ENCODE measurements around the gene AIFM3. TPM values are rescaled to one million over a fixed set of nuclear protein-coding genes. Genes with fewer than 3 reads are reported as not detected.

Gene AIFM3
- total and polyA plus RNA-seq, 7 donors: 0.25 to 0.77 (median 0.53) TPM

- H3K27ac ChIP-seq: peak overlapping the region; percentile 36
- H3K27me3 ChIP-seq (ENCODE audit: insufficient read depth in 3 of 3, low read length in 2 of 3): peaks cover 0 to 12% (median 6%) of the 10 kb centered on the region in 3 donors
- H3K4me1 ChIP-seq: peaks cover 5% of the 10 kb centered on the region
- ATAC-seq (peak; percentile 23 to 59 (median 39)), DNase-seq (no peak)
- 51 to 56% (median 54%) methylated on average over 14 of the region's 14 CpGs for WGBS, 3 donors
- H3K9me3 ChIP-seq: no peaks in the 10 kb centered on the region
- H3K4me3 ChIP-seq: no peak overlapping the region
- H3K36me3 ChIP-seq (ENCODE audit: insufficient read depth in 1 of 2, low read depth in 1 of 2): peaks cover 0 to 46% of the 10 kb centered on the region in 2 donors
- TF ChIP-seq, protein P1, sequence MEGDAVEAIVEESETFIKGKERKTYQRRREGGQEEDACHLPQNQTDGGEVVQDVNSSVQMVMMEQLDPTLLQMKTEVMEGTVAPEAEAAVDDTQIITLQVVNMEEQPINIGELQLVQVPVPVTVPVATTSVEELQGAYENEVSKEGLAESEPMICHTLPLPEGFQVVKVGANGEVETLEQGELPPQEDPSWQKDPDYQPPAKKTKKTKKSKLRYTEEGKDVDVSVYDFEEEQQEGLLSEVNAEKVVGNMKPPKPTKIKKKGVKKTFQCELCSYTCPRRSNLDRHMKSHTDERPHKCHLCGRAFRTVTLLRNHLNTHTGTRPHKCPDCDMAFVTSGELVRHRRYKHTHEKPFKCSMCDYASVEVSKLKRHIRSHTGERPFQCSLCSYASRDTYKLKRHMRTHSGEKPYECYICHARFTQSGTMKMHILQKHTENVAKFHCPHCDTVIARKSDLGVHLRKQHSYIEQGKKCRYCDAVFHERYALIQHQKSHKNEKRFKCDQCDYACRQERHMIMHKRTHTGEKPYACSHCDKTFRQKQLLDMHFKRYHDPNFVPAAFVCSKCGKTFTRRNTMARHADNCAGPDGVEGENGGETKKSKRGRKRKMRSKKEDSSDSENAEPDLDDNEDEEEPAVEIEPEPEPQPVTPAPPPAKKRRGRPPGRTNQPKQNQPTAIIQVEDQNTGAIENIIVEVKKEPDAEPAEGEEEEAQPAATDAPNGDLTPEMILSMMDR (IDR thresholded peaks at IDR 0.05): no peak
- intact Hi-C loops (cut with DNase I): no loop called here
Measured at GRCh38 chr22:21026783-21027692, 60.0 kb downstream of the AIFM3 start.

DNA sequence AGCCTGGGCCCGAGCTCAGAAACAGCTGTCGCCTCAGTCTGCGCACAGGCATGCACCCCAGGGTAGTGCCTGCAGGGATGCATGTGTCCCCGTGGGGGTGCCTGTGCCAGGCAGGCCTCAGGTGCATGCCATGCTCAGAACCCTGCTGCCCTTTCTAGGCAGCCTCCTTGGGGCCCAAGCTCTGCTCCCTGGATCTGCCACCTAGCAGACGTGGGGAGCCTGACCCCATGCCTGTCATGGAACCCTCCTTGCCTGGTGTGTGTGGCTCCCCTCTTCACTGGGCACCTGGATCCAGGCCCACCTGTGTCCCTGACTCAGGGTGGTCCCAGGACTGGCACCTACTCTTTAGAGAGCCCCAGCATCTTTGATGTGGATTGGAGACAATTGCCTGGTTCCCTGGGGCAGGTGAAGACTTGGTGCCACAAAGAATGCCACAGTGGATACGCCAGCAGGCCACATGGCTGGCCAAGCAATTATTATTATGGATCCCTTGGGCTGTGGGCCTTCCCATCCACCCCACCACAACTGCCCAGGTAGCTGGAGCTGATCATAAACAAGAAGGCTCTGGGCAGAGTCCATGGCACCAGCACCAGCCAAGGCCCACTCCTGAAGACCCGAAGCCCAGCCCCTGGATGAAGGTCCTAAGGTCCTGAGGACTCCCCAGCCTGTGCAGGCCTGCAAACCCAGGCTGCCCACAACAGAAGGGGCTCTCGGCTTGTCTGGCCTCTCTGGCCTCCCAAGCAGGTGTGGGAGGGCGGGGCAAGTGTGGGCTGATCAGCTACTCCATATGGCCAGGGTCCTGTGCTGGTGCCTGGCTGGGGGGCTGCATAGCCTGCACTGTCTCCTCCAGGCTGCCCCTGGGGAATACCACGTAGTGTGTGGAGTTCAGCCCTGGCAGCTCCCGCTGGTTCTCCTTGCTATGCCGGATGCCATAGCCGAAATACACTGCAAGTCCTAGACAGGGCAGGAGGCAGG is 61.5 kb downstream of the AIFM3 start:
- Histone ChIP-seq H3K27ac (no peak overlapping the region), H3K4me3 (no peak overlapping the region), H3K4me1 (peaks cover 16% of the 10 kb centered on the region), H3K27me3 (ENCODE audit: insufficient read depth in 3 of 3, low read length in 2 of 3) (peaks cover 0 to 25% (median 6%) of the 10 kb centered on the region in 3 donors), H3K9me3 (no peaks in the 10 kb centered on the region), H3K36me3 (ENCODE audit: insufficient read depth in 1 of 2, low read depth in 1 of 2) (peaks cover 0 to 35% of the 10 kb centered on the region in 2 donors)
- 69 to 82% (median 73%) methylated on average over 9 to 13 of the region's 13 CpGs for WGBS, 3 donors
- DNase-seq: no peak
- peak in 1 of 4 donors; percentile 10 for ATAC-seq
- intact Hi-C loops (cut with DNase I): no loop called here
- TF ChIP-seq, protein P1 (IDR thresholded peaks at IDR 0.05): no peak

DNA sequence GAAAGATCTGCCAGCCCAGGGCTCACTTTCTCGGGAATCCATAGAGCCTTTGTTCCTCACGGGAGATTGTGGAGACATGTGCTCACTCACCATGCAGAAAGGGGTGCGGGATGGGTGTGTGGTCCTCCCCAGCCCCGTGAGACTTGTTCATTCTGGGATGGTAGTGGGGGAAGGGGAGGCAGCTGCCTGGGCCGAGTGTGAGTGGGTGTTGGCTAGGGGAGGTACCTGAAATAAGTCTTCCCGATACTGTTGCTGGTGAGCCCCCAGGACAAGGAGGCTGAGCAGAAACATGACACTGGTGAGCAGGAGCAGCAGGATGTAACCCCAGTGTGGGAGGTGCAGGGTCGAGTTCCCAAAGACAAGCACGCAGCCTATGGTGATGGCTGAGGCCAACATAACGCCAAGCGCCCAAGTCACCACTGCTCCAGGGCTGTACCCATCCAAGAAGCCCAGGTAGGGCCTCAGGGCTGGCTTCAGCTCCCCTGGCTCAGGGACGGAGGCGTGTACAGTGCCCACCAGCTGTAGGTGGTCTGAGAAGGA is 62.5 kb downstream of the AIFM3 start:
- H3K4me3 ChIP-seq: no peak overlapping the region
- peaks cover 16% of the 10 kb centered on the region for H3K4me1 ChIP-seq
- intact Hi-C loops (cut with DNase I): no loop called here
- H3K9me3 ChIP-seq: no peaks in the 10 kb centered on the region
- H3K27ac ChIP-seq: no peak overlapping the region
- TF ChIP-seq, protein P1 (IDR thresholded peaks at IDR 0.05): no peak
- no peak for DNase-seq
- WGBS, 3 donors: 47 to 58% (median 49%) methylated on average over 12 of the region's 12 CpGs
- ATAC-seq: peak; percentile 3 to 25 (median 11)
- peaks cover 0 to 25% (median 6%) of the 10 kb centered on the region in 3 donors for H3K27me3 ChIP-seq (ENCODE audit: insufficient read depth in 3 of 3, low read length in 2 of 3)
- peaks cover 0 to 34% of the 10 kb centered on the region in 2 donors for H3K36me3 ChIP-seq (ENCODE audit: insufficient read depth in 1 of 2, low read depth in 1 of 2)

DNA sequence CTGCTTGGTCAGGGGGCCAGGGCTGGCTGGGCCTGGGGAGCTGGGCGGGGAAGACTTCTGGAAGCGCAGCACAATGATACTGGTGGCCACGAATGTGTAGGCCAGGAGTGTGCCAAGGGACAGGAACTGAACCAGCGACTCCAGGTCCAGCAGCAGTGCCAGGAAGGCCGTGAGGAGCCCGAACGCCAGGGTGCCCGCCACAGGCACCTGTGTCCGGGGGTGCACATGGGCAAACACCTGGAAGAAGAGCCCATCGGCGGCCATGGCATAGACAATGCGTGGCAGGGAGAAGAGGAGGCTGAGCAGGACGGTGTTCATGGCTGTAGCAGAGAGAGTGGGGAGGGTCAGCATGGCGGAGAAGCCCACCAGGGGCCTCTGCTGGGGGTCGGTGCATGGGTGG is 63.0 kb downstream of the AIFM3 start:
- DNase-seq: no peak

More for the DNA sequence above, 63.0 kb downstream of the AIFM3 start:
- Histone ChIP-seq H3K27me3 (ENCODE audit: insufficient read depth in 3 of 3, low read length in 2 of 3) (peaks cover 0 to 25% (median 6%) of the 10 kb centered on the region in 3 donors), H3K4me1 (peaks cover 16% of the 10 kb centered on the region), H3K36me3 (ENCODE audit: insufficient read depth in 1 of 2, low read depth in 1 of 2) (peaks cover 0 to 34% of the 10 kb centered on the region in 2 donors), H3K4me3 (no peak overlapping the region), H3K27ac (no peak overlapping the region), H3K9me3 (no peaks in the 10 kb centered on the region)
- ATAC-seq: peak in 2 of 4 donors; percentile 6 to 12
- intact Hi-C loops (cut with DNase I): no loop called here
- WGBS, 3 donors: 72 to 80% (median 73%) methylated on average over 14 to 15 of the region's 15 CpGs
- TF ChIP-seq, protein P1 (IDR thresholded peaks at IDR 0.05): no peak

Other genes with a start within 250 kb of the AIFM3 start
- gene SERPIND1, start 193.1 kb upstream of the AIFM3 start, total RNA-seq: not detected
- under 1 TPM; 0.03 to 0.12 (median 0.07) TPM for gene SERPIND1, start 193.1 kb upstream of the AIFM3 start, polyA plus RNA-seq
- gene PI4KA, start 108.4 kb upstream of the AIFM3 start, total RNA-seq: 10 to 100 TPM; 38.2 to 52.6 (median 43.1) TPM
- gene PI4KA, start 108.4 kb upstream of the AIFM3 start, polyA plus RNA-seq: 10 to 100 TPM; 22.7 to 41.0 (median 37.8) TPM
- gene SNAP29, start 108.2 kb upstream of the AIFM3 start, total RNA-seq: 10 to 100 TPM; 23.0 to 46.3 (median 26.2) TPM
- 10 to 100 TPM; 19.1 to 37.7 (median 28.1) TPM for gene SNAP29, start 108.2 kb upstream of the AIFM3 start, polyA plus RNA-seq
- 10 to 100 TPM; 66.0 to 81.0 (median 73.4) TPM for gene CRKL, start 49.8 kb upstream of the AIFM3 start, total RNA-seq
- 10 to 100 TPM; 29.7 to 94.7 (median 49.8) TPM for gene CRKL, start 49.8 kb upstream of the AIFM3 start, polyA plus RNA-seq
- gene LZTR1, start 15.0 kb downstream of the AIFM3 start, total RNA-seq: 10 to 100 TPM; 23.4 to 37.1 (median 29.8) TPM
- 10 to 100 TPM; 17.1 to 30.8 (median 22.5) TPM for gene LZTR1, start 15.0 kb downstream of the AIFM3 start, polyA plus RNA-seq
- 10 to 100 TPM; 25.2 to 39.2 (median 28.6) TPM for gene THAP7, start 34.9 kb downstream of the AIFM3 start, total RNA-seq
- 10 to 100 TPM; 48.9 to 67.5 (median 52.0) TPM for gene THAP7, start 34.9 kb downstream of the AIFM3 start, polyA plus RNA-seq
- 10 to 100 TPM; 23.7 to 47.7 (median 36.1) TPM for gene P2RX6, start 47.9 kb downstream of the AIFM3 start, total RNA-seq
- gene P2RX6, start 47.9 kb downstream of the AIFM3 start, polyA plus RNA-seq: 10 to 100 TPM; 11.3 to 40.4 (median 26.2) TPM
- gene SLC7A4, start 65.3 kb downstream of the AIFM3 start, total RNA-seq: under 1 TPM in 1 of 4 donors, not detected in 3; 0.08 TPM
- gene SLC7A4, start 65.3 kb downstream of the AIFM3 start, polyA plus RNA-seq: under 1 TPM in 2 of 3 donors, not detected in 1; 0.10 to 0.87 TPM
- under 1 TPM in 2 of 4 donors, not detected in 2; 0.22 to 0.30 TPM for gene LRRC74B, start 78.7 kb downstream of the AIFM3 start, total RNA-seq
- gene LRRC74B, start 78.7 kb downstream of the AIFM3 start, polyA plus RNA-seq: under 1 TPM in 1 of 3 donors, not detected in 2; 0.51 TPM

Measured in psoas muscle (tissue), 8 donors.